GM18868 (cell line): ENCODE data around the gene PIAS4.

ENCODE experiments used
- ATAC-seq: cut with Tn5 transposase; IDR thresholded peaks from one replicate; pipeline ENCODE4 v1.9.1; 2021; ENCODE audit warnings: mild to moderate bottlenecking, moderate library complexity; ENCODE audit not compliant: unreplicated experiment

The PIAS4 gene

DNA sequence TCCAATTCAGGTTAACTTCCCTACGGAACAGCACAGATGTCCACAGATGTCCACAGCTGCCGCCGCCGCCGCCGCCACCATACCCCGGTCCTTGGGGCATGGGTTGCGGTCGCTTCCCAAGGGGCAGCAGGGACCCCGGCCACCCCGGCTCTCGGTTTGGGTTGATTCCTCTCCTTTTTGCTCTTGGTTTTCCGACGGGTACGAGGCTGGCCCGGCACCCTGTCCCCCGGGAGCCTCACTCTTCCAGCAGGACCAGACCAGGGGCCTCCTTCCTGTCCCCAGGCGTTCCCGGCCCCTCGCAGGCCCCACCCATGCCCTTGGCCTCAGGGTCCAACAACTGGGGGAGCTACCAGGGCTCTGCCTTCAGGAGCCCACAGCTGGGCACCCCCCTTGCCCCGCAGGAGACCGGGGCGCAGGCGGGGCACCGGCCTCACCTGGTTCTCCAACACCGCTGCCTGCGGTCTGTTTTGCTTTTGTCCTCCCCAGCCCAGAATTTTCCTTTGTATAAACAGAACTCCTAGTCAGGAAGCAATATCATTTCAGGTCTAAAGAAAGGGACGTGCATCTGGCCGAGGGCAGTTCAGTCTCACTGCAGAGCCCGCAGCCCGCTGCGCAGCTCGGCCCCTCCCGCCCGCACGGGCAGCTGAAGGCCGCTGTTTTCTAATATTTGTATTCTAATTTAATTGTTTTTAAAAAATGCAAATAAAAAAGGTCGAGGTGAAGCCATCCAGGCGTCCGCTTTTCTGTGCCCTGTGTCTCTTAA lies 31.3 kb downstream of the PIAS4 start:
- ATAC-seq: no peak

DNA sequence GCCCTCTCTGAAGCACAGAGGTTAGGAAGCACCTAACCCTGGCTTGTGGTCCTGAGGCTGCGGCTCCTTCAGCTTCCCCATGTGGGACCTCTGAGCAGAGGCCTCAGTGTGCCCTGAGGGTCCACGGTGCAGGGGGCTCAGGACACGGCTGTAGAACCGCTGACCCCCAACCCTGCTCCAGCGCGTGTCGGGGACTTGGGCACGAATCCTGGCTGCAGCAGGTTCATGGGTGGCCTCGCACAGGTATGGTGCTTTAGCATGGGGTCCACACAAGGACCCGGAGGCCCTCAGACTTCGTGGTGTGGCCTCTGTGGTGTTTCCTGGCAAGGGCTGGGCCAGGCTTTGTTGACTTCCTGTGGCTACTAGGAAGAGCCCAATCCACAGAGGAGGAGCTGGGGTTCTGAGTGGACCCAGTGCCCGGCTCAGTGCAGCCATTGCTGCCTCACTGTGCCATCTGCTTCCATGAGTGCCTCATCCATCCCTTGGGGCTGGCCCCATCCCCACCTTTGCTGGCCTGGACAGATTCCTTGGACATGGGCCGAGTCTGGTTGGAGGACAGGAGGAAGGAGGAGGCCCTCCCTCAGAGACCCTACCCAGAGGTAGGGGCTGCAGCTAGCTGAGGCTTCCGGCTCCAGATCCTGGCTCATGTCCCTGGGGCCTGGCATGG lies 34.7 kb downstream of the PIAS4 start:
- no peak for ATAC-seq

GRCh38 chr19:4042731-4043082 lies 35.2 kb downstream of the PIAS4 start:
- ATAC-seq: no peak

DNA sequence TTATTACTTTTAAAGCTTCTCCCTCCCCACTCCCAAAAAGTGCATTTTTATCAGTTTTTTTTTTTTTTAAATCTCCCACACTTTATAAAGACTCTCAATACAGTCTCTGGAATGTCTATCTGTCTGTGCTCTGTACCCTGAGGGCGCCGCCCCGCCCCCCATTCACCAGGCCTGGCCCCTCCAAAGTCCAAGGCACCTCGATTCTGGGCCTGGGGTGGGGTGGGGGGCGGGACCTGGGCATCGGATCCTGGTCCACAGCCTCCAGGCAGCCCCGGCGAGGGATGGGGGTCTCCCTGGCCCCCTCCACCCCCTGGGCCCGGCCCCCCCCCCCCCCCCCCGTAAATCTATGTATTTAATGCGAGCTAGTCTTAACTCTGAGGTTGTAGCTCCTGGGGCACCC lies 35.9 kb downstream of the PIAS4 start:
- ATAC-seq: no peak

- no peak for ATAC-seq
Observed at GRCh38 chr19:4043966-4044715, 36.6 kb downstream of the PIAS4 start.

- ATAC-seq: no peak
Observed at GRCh38 chr19:4044990-4045465, 37.5 kb downstream of the PIAS4 start.

GRCh38 chr19:4045597-4046361 lies 38.2 kb downstream of the PIAS4 start:
- ATAC-seq: no peak

DNA sequence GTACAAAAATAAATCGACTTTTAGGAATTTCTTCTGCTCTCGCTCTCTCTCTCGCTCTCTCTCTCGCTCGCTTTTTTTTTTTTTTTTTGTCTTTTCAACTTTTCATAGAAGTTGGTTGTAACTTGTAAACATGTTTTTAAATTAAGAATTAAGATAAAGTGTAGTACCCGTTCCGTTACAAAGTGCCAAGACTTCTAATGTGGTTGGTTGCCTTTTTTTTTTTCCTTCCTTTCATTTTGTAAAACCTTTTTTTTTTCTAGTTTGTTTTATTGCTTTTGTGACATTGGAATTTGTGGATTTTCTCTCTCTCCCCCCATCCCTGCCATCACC lies 38.8 kb downstream of the PIAS4 start:
- no peak for ATAC-seq

- ATAC-seq: no peak
Observed at GRCh38 chr19:4046946-4047683, 39.6 kb downstream of the PIAS4 start.

- ATAC-seq: no peak
Observed at GRCh38 chr19:4049432-4049831, 41.9 kb downstream of the PIAS4 start.

GRCh38 chr19:4051175-4052101 lies 43.9 kb downstream of the PIAS4 start:
- no peak for ATAC-seq

GRCh38 chr19:4052114-4052992 lies 44.8 kb downstream of the PIAS4 start:
- no peak for ATAC-seq

GRCh38 chr19:4052993-4053422 lies 45.5 kb downstream of the PIAS4 start:
- ATAC-seq: no peak

DNA sequence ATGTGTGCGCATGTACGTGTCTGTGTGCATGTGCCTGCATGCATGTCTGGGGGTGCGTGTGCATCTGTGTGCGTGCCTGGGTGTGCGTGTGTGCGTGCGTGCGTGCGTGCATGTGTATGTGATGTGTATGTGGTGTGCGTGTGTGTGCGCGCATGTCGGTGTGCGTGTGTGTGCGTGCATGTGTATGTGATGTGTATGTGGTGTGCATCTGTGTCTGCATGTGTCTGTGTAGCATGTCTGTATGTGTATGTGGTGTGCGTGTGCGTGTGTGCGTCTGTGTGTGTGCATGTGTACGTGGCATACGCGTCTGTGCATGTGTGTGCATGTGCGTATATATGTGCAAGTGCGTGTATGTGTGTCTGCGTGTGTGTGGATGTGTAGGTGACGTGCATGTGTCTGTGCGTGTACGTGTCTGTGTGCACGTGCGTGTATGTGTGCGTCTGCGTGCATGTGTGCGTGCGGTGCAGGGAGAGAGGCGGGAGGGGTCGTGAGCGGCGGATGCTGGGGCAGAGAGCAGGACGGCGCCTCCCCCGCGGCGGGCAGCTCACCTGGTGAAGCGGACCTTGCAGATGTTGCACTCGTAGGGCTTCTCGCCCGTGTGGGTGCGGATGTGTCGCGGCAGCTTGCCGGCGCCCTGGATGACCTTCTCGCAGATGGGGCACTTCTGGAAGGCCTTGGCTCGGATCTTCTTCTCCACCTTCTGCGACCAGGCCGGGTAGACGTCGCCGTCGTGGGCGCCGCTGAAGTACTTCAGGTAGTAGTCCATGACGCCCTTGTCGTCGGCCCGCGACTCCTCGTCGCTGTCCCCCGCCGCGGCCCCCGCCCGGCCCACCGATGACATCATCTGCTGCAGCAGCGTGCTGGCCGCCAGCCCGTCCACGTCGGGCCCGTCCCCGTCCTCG lies 46.1 kb downstream of the PIAS4 start:
- no peak for ATAC-seq

- ATAC-seq: no peak
Observed at GRCh38 chr19:4054441-4055208, 47.1 kb downstream of the PIAS4 start.

DNA sequence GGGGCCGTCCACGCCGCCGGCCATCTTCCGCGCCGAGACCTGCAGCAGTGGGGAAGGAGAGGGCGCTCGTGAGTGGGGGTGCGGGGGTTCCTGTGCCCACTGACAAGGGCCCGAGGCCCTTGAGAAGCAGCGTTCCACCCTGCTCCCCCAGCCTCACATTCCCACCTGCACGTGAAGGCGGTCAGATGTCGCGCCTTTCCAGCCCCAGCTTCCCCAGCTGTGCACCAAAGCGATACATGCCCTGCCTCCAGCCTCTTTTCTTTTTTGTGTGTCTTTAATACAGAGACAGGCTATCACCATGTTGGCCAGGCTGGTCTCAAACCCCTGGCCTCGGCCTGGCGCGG lies 47.6 kb downstream of the PIAS4 start:
- no peak for ATAC-seq
